ENCODE data around the gene ERCC2.

- TF ChIP-seq EP300 (IDR thresholded peaks at IDR 0.05) (no peak), CTCF (IDR thresholded peaks at IDR 0.05) (no peak)
Measured at GRCh38 chr19:45400192-45400591, 29.8 kb upstream of the ERCC2 start.

Data from tibial nerve (tissue), 4 donors.